ENCODE results near the gene NUDT2. TPM values are rescaled to one million over a fixed set of nuclear protein-coding genes. Genes with fewer than 3 reads are reported as not detected.

The NUDT2 gene
- total and polyA plus RNA-seq, 5 donors: 20.5 to 27.4 (median 23.4) TPM

- H3K4me1 ChIP-seq (ENCODE audit: control insufficient read depth, insufficient read depth, low read length): no peaks in the 10 kb centered on the region
- H3K9me3 ChIP-seq (ENCODE audit: control insufficient read depth, low read length): no peaks in the 10 kb centered on the region
- ATAC-seq: peak in 1 of 2 donors; percentile 21
- intact Hi-C loops (cut with DNase I): no loop called here
- H3K27ac ChIP-seq (ENCODE audit: low read length): no peak overlapping the region
- no peak for DNase-seq
- 74% methylated on average over 23 of the region's 23 CpGs for WGBS
- H3K4me3 ChIP-seq (ENCODE audit: low read length): no peak overlapping the region
- no peaks in the 10 kb centered on the region for H3K27me3 ChIP-seq (ENCODE audit: control insufficient read depth, insufficient read depth)
Observed at GRCh38 chr9:34370335-34370969, 41.1 kb downstream of the NUDT2 start.

- intact Hi-C loops (cut with DNase I): no loop called here
- H3K9me3 ChIP-seq (ENCODE audit: control insufficient read depth, low read length): no peaks in the 10 kb centered on the region
- H3K4me1 ChIP-seq (ENCODE audit: control insufficient read depth, insufficient read depth, low read length): peaks cover 2% of the 10 kb centered on the region
- WGBS: 56% methylated on average over 105 of the region's 105 CpGs
- H3K4me3 ChIP-seq (ENCODE audit: low read length): no peak overlapping the region
- DNase-seq: peak in 2 of 3 donors; percentile 52 to 66
- H3K27ac ChIP-seq (ENCODE audit: low read length): no peak overlapping the region
- ATAC-seq: no peak
- H3K27me3 ChIP-seq (ENCODE audit: control insufficient read depth, insufficient read depth): no peaks in the 10 kb centered on the region
Observed at GRCh38 chr9:34370970-34371880, 41.9 kb downstream of the NUDT2 start.

GRCh38 chr9:34371886-34372466, 42.6 kb downstream of the NUDT2 start:
- H3K4me3 ChIP-seq (ENCODE audit: low read length): no peak overlapping the region

GRCh38 chr9:34372467-34373011, 43.2 kb downstream of the NUDT2 start:
- no peak overlapping the region for H3K27ac ChIP-seq (ENCODE audit: low read length)
- intact Hi-C loops (cut with DNase I): no loop called here
- no peaks in the 10 kb centered on the region for H3K9me3 ChIP-seq (ENCODE audit: control insufficient read depth, low read length)
- H3K27me3 ChIP-seq (ENCODE audit: control insufficient read depth, insufficient read depth): no peaks in the 10 kb centered on the region
- peaks cover 2% of the 10 kb centered on the region for H3K4me1 ChIP-seq (ENCODE audit: control insufficient read depth, insufficient read depth, low read length)
- ATAC-seq: no peak
- no peak overlapping the region for H3K4me3 ChIP-seq (ENCODE audit: low read length)
- peak in 1 of 3 donors; percentile 59 for DNase-seq
- WGBS: 68% methylated on average over 41 of the region's 41 CpGs

More at GRCh38 chr9:34371886-34372466, 42.6 kb downstream of the NUDT2 start:
- intact Hi-C loops (cut with DNase I): no loop called here
- no peak for ATAC-seq
- H3K9me3 ChIP-seq (ENCODE audit: control insufficient read depth, low read length): no peaks in the 10 kb centered on the region
- DNase-seq: no peak
- WGBS: 77% methylated on average over 60 of the region's 60 CpGs
- peaks cover 2% of the 10 kb centered on the region for H3K4me1 ChIP-seq (ENCODE audit: control insufficient read depth, insufficient read depth, low read length)
- no peak overlapping the region for H3K27ac ChIP-seq (ENCODE audit: low read length)
- no peaks in the 10 kb centered on the region for H3K27me3 ChIP-seq (ENCODE audit: control insufficient read depth, insufficient read depth)

GRCh38 chr9:34373749-34374148, 44.4 kb downstream of the NUDT2 start:
- ATAC-seq (no peak), DNase-seq (no peak)
- Histone ChIP-seq H3K4me1 (ENCODE audit: control insufficient read depth, insufficient read depth, low read length) (peaks cover 2% of the 10 kb centered on the region), H3K9me3 (ENCODE audit: control insufficient read depth, low read length) (no peaks in the 10 kb centered on the region), H3K27ac (ENCODE audit: low read length) (no peak overlapping the region), H3K27me3 (ENCODE audit: control insufficient read depth, insufficient read depth) (no peaks in the 10 kb centered on the region), H3K4me3 (ENCODE audit: low read length) (no peak overlapping the region)
- intact Hi-C loops (cut with DNase I): no loop called here
- WGBS: 94% methylated on average over 2 of the region's 2 CpGs

GRCh38 chr9:34374339-34374738, 45.0 kb downstream of the NUDT2 start:
- 94% methylated on average over 3 of the region's 3 CpGs for WGBS
- H3K9me3 ChIP-seq (ENCODE audit: control insufficient read depth, low read length): no peaks in the 10 kb centered on the region
- H3K27me3 ChIP-seq (ENCODE audit: control insufficient read depth, insufficient read depth): no peaks in the 10 kb centered on the region
- intact Hi-C loops (cut with DNase I): no loop called here
- no peak for ATAC-seq
- DNase-seq: no peak
- no peak overlapping the region for H3K4me3 ChIP-seq (ENCODE audit: low read length)
- H3K27ac ChIP-seq (ENCODE audit: low read length): no peak overlapping the region
- peaks cover 2% of the 10 kb centered on the region for H3K4me1 ChIP-seq (ENCODE audit: control insufficient read depth, insufficient read depth, low read length)

GRCh38 chr9:34374905-34375552, 45.7 kb downstream of the NUDT2 start:
- ATAC-seq (no peak), DNase-seq (no peak)
- H3K4me3 ChIP-seq (ENCODE audit: low read length): no peak overlapping the region
- no peaks in the 10 kb centered on the region for H3K27me3 ChIP-seq (ENCODE audit: control insufficient read depth, insufficient read depth)
- peaks cover 2% of the 10 kb centered on the region for H3K4me1 ChIP-seq (ENCODE audit: control insufficient read depth, insufficient read depth, low read length)
- no peaks in the 10 kb centered on the region for H3K9me3 ChIP-seq (ENCODE audit: control insufficient read depth, low read length)
- intact Hi-C loops (cut with DNase I): loop anchor here in 1 of 4 donors (5.0 kb wide), 1 partner anchor 43 kb away; no protein-coding TSS in a partner anchor
- no peak overlapping the region for H3K27ac ChIP-seq (ENCODE audit: low read length)
- 71% methylated on average over 5 of the region's 5 CpGs for WGBS

- peak in 2 of 3 donors; percentile 67 to 80 for DNase-seq
Observed at GRCh38 chr9:34375901-34376595, 46.7 kb downstream of the NUDT2 start.

GRCh38 chr9:34376596-34377403, 47.4 kb downstream of the NUDT2 start, which contains the start of gene MYORG:
Gene MYORG, minus strand, starts transcription at chr9:34376898. Its CDS starts 3,955 bp downstream, at chr9:34372943.
- Histone ChIP-seq H3K4me3 (ENCODE audit: low read length) (peak within 1 kb of the TSS; percentile 67), H3K27me3 (ENCODE audit: control insufficient read depth, insufficient read depth) (no peaks in the 10 kb centered on the region), H3K4me1 (ENCODE audit: control insufficient read depth, insufficient read depth, low read length) (peaks cover 2% of the 10 kb centered on the region), H3K27ac (ENCODE audit: low read length) (peak within 1 kb of the TSS; percentile 37), H3K9me3 (ENCODE audit: control insufficient read depth, low read length) (no peaks in the 10 kb centered on the region)
- intact Hi-C loops (cut with DNase I): loop anchor here in 1 of 4 donors (5.0 kb wide), 1 partner anchor 44 kb away; no protein-coding TSS in a partner anchor
- under 1% methylated on average over 54 of the region's 54 CpGs for WGBS
- ATAC-seq: peak; percentile 86 to 87
- peak; percentile 92 to 97 (median 96) for DNase-seq

More at GRCh38 chr9:34375901-34376595, 46.7 kb downstream of the NUDT2 start:
- Histone ChIP-seq H3K9me3 (ENCODE audit: control insufficient read depth, low read length) (no peaks in the 10 kb centered on the region), H3K27me3 (ENCODE audit: control insufficient read depth, insufficient read depth) (no peaks in the 10 kb centered on the region), H3K4me3 (ENCODE audit: low read length) (peak overlapping the region; percentile 67), H3K27ac (ENCODE audit: low read length) (peak overlapping the region; percentile 28), H3K4me1 (ENCODE audit: control insufficient read depth, insufficient read depth, low read length) (peaks cover 2% of the 10 kb centered on the region)
- WGBS: 13% methylated on average over 22 of the region's 22 CpGs
- peak; percentile 17 to 50 for ATAC-seq
- intact Hi-C loops (cut with DNase I): loop anchor here in 1 of 4 donors (5.0 kb wide), 1 partner anchor 44 kb away; no protein-coding TSS in a partner anchor

All from right cardiac atrium (tissue), 5 donors.